Vein endothelial cell (primary cell): ENCODE results near the gene GLIS1. TPM values are rescaled to one million over a fixed set of nuclear protein-coding genes. Genes with fewer than 3 reads are reported as not detected.

ENCODE experiments used
- small RNA-seq: library from RNA; depleted of rRNA; stranded (forward); fragments of <200 nt; gene quantifications from one replicate; pipeline ENCODE3, GENCODE V24; 2012
- total RNA-seq: library from RNA; depleted of rRNA; stranded (reverse); fragments of >200 nt; gene quantifications from 2 replicates; pipeline ENCODE4 v1.2.3, GENCODE V29; 2012

GLIS1 gene
- not detected in 2 replicates for total RNA-seq

DNA sequence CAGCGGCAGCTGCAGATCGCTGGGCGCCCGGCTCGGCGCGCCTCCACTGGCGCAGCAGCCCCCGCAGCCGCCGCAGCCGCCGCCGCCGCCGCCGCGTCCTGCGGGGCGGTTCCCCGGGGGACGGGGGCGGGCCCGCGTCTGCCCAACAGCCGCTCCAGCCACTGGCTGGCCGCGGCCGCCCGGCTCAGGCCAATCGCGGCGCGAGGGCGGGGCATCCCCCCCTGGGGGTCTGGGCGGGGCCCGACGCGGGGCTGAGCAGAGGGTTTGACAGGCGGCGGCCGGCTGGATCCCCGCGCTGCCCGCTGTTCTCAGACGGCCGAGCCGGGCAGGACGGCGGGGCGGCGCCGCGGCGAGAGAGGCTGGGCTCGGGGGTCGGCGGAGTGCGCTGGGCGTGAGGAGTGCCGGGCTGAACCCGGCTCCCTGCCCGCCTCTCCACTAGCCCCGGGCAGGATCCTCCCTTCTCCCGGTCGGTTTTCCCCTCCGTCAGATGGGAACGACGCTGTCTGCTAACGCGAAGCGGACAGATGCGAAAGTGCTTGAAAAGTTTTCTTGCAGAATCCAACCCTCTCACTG lies at the start of gene GLIS1:
TSS of gene GLIS1 (minus strand) at position 56 of the 573 bp plus-strand sequence. CDS start 1,100 bp downstream, outside the sequence.

DNA sequence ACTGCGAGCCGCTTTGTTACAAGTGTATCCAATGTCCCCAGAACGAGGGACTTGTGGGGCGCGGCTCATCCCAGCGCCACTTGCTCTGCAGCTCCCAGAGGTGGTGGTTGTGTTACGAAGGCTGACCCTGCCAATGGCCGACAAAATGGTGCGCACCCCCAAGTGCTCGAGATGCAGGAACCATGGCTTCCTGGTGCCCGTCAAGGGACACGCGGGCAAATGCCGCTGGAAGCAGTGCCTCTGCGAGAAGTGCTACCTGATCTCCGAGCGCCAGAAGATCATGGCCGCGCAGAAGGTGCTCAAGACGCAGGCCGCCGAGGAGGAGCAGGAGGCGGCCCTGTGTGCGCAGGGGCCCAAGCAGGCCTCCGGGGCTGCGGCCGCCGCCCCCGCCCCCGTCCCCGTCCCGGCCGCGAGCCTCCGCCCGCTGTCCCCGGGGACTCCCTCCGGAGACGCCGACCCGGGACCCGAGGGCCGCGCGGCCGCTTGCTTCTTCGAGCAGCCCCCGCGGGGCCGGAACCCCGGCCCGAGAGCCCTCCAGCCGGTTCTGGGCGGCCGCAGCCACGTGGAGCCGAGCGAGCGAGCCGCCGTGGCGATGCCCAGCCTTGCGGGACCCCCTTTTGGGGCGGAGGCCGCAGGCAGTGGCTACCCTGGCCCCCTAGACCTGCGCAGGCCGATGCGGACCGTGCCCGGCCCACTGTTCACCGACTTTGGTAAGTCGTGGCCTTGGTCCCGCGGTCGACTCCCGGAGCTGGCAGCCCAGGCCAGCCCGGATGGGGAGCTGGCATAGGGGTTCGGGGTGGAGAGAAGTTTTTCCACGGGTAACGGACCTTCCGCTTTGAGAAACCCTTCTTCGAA lies 279.4 kb downstream of the GLIS1 start, which contains the start of gene DMRTB1:
TSS of gene DMRTB1 (plus strand) at position 79 of the 855 bp plus-strand sequence. CDS start at position 134, 55 bp downstream.

Small RNA genes lying within 50 kb of the gene (small RNA-seq; reads per million reads assigned to genes)
- gene RF00418, result 0.24 reads per million
- not detected for gene RNU7-95P

Other genes with a start within 250 kb of the GLIS1 start
- gene NDC1, start 99.1 kb upstream of the GLIS1 start, total RNA-seq, result 19.6 and 31.0 TPM in 2 replicates
- 14.4 and 14.7 TPM in 2 replicates for gene YIPF1, start 150.6 kb upstream of the GLIS1 start, total RNA-seq
- gene DIO1, start 155.0 kb upstream of the GLIS1 start, total RNA-seq, result not detected in 2 replicates
- gene IFT25, start 206.5 kb upstream of the GLIS1 start, total RNA-seq, result 17.3 and 18.7 TPM in 2 replicates
- gene LRRC42, start 207.2 kb upstream of the GLIS1 start, total RNA-seq, result 27.1 and 27.4 TPM in 2 replicates